Stimulated activated CD8-positive, alpha-beta memory T cell treated with anti-CD3 and anti-CD28 coated beads, Interleukin-7, amount 100 ng/mL, for 1 hour (primary cell): ENCODE results near the gene TRAF3IP3.
"Not testable (repeated sequence)": the region's sequence is repeated elsewhere in the genome, so short reads cannot be mapped to it uniquely, and the experiment has no call there.

ENCODE experiments used
- DNase-seq, 2 donors: peaks; one replicate each; pipeline ENCODE4 v3.0.0-alpha.2; 2020; ENCODE audit warnings: low read depth in 2 of 2

Gene TRAF3IP3

GRCh38 chr1:209767706-209768105, 11.9 kb downstream of the TRAF3IP3 start:
- no peak for DNase-seq

- DNase-seq = peak; percentile 45 to 51
Measured at GRCh38 chr1:209768354-209768774, 12.5 kb downstream of the TRAF3IP3 start.

GRCh38 chr1:209769171-209769904, 13.5 kb downstream of the TRAF3IP3 start:
- DNase-seq = peak; percentile 47 to 56

GRCh38 chr1:209769971-209770370, 14.1 kb downstream of the TRAF3IP3 start:
- DNase-seq = no peak

GRCh38 chr1:209770636-209771415, 15.0 kb downstream of the TRAF3IP3 start:
- DNase-seq = no peak

GRCh38 chr1:209772126-209772525, 16.3 kb downstream of the TRAF3IP3 start:
- DNase-seq = no peak

GRCh38 chr1:209774592-209774991, 18.7 kb downstream of the TRAF3IP3 start:
- no peak for DNase-seq

- no peak for DNase-seq
Measured at GRCh38 chr1:209775678-209776077, 19.8 kb downstream of the TRAF3IP3 start.

GRCh38 chr1:209777587-209777986, 21.7 kb downstream of the TRAF3IP3 start:
- no peak for DNase-seq

- no peak for DNase-seq
Measured at GRCh38 chr1:209778102-209778501, 22.2 kb downstream of the TRAF3IP3 start.

- DNase-seq = no peak
Measured at GRCh38 chr1:209780268-209780667, 24.4 kb downstream of the TRAF3IP3 start.

- no peak for DNase-seq
Measured at GRCh38 chr1:209783386-209783785, 27.5 kb downstream of the TRAF3IP3 start.

- peak; percentile 99 to 100 for DNase-seq
Measured at GRCh38 chr1:209784265-209785169, 28.7 kb downstream of the TRAF3IP3 start, which contains the start of gene C1orf74. Gene C1orf74 (minus strand): TSS chr1:209784559. CDS start chr1:209783634, 925 bp downstream.

- no peak for DNase-seq
Measured at GRCh38 chr1:209785592-209785991, 29.7 kb downstream of the TRAF3IP3 start.

GRCh38 chr1:209786146-209786545, 30.3 kb downstream of the TRAF3IP3 start:
- DNase-seq = no peak

- DNase-seq = no peak
Measured at GRCh38 chr1:209787551-209787950, 31.7 kb downstream of the TRAF3IP3 start.

- DNase-seq = no peak
Measured at GRCh38 chr1:209789245-209789644, 33.4 kb downstream of the TRAF3IP3 start.

GRCh38 chr1:209790286-209791193, 34.7 kb downstream of the TRAF3IP3 start:
- no peak for DNase-seq

- DNase-seq = no peak
Measured at GRCh38 chr1:209791920-209792319, 36.1 kb downstream of the TRAF3IP3 start.

GRCh38 chr1:209793711-209794110, 37.9 kb downstream of the TRAF3IP3 start:
- not testable (repeated sequence) for DNase-seq
